Measurements from ENCODE around the gene MICALL2.

- TF ChIP-seq, protein P1, sequence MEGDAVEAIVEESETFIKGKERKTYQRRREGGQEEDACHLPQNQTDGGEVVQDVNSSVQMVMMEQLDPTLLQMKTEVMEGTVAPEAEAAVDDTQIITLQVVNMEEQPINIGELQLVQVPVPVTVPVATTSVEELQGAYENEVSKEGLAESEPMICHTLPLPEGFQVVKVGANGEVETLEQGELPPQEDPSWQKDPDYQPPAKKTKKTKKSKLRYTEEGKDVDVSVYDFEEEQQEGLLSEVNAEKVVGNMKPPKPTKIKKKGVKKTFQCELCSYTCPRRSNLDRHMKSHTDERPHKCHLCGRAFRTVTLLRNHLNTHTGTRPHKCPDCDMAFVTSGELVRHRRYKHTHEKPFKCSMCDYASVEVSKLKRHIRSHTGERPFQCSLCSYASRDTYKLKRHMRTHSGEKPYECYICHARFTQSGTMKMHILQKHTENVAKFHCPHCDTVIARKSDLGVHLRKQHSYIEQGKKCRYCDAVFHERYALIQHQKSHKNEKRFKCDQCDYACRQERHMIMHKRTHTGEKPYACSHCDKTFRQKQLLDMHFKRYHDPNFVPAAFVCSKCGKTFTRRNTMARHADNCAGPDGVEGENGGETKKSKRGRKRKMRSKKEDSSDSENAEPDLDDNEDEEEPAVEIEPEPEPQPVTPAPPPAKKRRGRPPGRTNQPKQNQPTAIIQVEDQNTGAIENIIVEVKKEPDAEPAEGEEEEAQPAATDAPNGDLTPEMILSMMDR (IDR thresholded peaks at IDR 0.05) = no peak
- no peak for TF ChIP-seq POLR2AphosphoS5 (IDR thresholded peaks at IDR 0.05)
- TF ChIP-seq POLR2A (IDR thresholded peaks at IDR 0.05; ENCODE audit: low read depth) = no peak
- no peak for TF ChIP-seq EP300 (IDR thresholded peaks at IDR 0.05)
Measured at GRCh38 chr7:1494866-1495563, 35.7 kb upstream of the MICALL2 start.
